ENCODE results near the gene EHD1. TPM values are rescaled to one million over a fixed set of nuclear protein-coding genes. Genes with fewer than 3 reads are reported as not detected.

Gene EHD1
- total and polyA plus RNA-seq, 2 of the 8 experiments (the other 6 are each of a cell fraction or from before 2014, with no cell fraction given), result 31.5 to 42.9 TPM

- POLR2A ChIA-PET (ENCODE audit: partially characterized antibody), result interaction anchor here (0.7 to 25.7 kb wide), 6 partner anchors 9 to 260 kb away, joined by 3 to 408 read pairs (median 3); partner anchors contain the start of gene EHD1
- CTCF ChIA-PET (ENCODE audit: partially characterized antibody), result interaction anchor here (0.6 to 32.3 kb wide), 11 partner anchors 8 to 925 kb away, joined by 3 to 1058 read pairs (median 4); partner anchors contain the start of gene EHD1
- H3K4me2 ChIP-seq (ENCODE audit: insufficient read depth in 1 of 2, low read depth in 2 of 2, low read length in 2 of 2), result no peak overlapping the region
Observed at GRCh38 chr11:64861227-64861975, 17.0 kb downstream of the EHD1 start.

More at GRCh38 chr11:64861227-64861975, 17.0 kb downstream of the EHD1 start:
- H4K20me1 ChIP-seq (replicated peaks in 1 of 2; ENCODE audit: control insufficient read depth in 1 of 2, insufficient read depth in 2 of 2, low read length in 2 of 2), result peaks cover 0 to 4% of the 10 kb centered on the region in 2 experiments
- H2BK12ac ChIP-seq (ENCODE audit: low read depth, low read length), result no peak overlapping the region
- no peak overlapping the region for H2BK20ac ChIP-seq (ENCODE audit: low read length)
- no peak overlapping the region for H2BK5ac ChIP-seq (ENCODE audit: low read depth, low read length)
- H2AK5ac ChIP-seq (ENCODE audit: low read depth, low read length), result no peak overlapping the region
- peaks cover 10% of the 10 kb centered on the region for H3K79me1 ChIP-seq (ENCODE audit: low read depth, low read length)
- no peak overlapping the region for H3K4me3 ChIP-seq (ENCODE audit: extremely low read depth in 1 of 4, insufficient read depth in 2 of 4, low read depth in 3 of 4, low read length in 4 of 4)
- no peaks in the 10 kb centered on the region for H3K27me3 ChIP-seq (replicated peaks in 1 of 4; ENCODE audit: control insufficient read depth in 3 of 4, extremely low read depth in 1 of 4, insufficient read depth in 3 of 4, low read length in 3 of 4)
- no peak overlapping the region for H4K91ac ChIP-seq (replicated peaks; ENCODE audit: insufficient read length, low read length)
- WGBS, 2 experiments (ENCODE audit: extremely low coverage in 1 of 2, insufficient coverage in 1 of 2, insufficient read length in 1 of 2, insufficient replicate concordance in 2 of 2, low coverage in 1 of 2, low lambda C conversion rate in 2 of 2, missing lambda C conversion rate in 1 of 2), result 79% methylated on average over 6 of the region's 6 CpGs; no CpG with 5 or more reads in 1 of the 2 experiments
- no peaks in the 10 kb centered on the region for H3K9me3 ChIP-seq (ENCODE audit: insufficient read depth in 2 of 2, low read depth in 1 of 2, low read length in 1 of 2)
- no peak overlapping the region for H4K5ac ChIP-seq (ENCODE audit: insufficient read length, low read depth, low read length)
- DNase-seq (ENCODE audit: low read depth in 1 of 2, low spot score in 2 of 2) (no peak), FAIRE-seq (no peak)
- no peak overlapping the region for H3K56ac ChIP-seq (replicated peaks; ENCODE audit: insufficient read length, low read depth, low read length)
- peaks cover 0 to 9% of the 10 kb centered on the region in 2 experiments; a peak in 1 of 4 replicates for H3K79me2 ChIP-seq (ENCODE audit: control insufficient read depth in 1 of 2, insufficient read depth in 2 of 2, low read length in 2 of 2)
- H2BK120ac ChIP-seq (replicated peaks; ENCODE audit: low read depth, low read length), result no peak overlapping the region
- H2AFZ ChIP-seq (ENCODE audit: low read length), result no peak overlapping the region
- H3K4ac ChIP-seq (replicated peaks; ENCODE audit: insufficient read length, low read depth, low read length), result no peak overlapping the region
- no peak overlapping the region for H2BK15ac ChIP-seq (ENCODE audit: low read length)
- H3K18ac ChIP-seq (ENCODE audit: extremely low read depth, low read length), result no peak overlapping the region
- peaks cover 0 to 20% (median 15%) of the 10 kb centered on the region in 4 experiments; a peak in 6 of 7 replicates for H3K4me1 ChIP-seq (replicated peaks in 1 of 4; ENCODE audit: control insufficient read depth in 3 of 4, insufficient read depth in 4 of 4, low read length in 3 of 4)
- no peak overlapping the region for H3K9ac ChIP-seq (replicated peaks in 1 of 4; ENCODE audit: extremely low read depth in 1 of 4, low read depth in 3 of 4, low read length in 3 of 4)
- no peaks in the 10 kb centered on the region; a peak in 2 of 8 replicates for H3K36me3 ChIP-seq (ENCODE audit: control insufficient read depth in 2 of 4, insufficient read depth in 4 of 4, low read length in 3 of 4)
- TF ChIP-seq NRF1 (IDR thresholded peaks at IDR 0.05; ENCODE audit: low read depth, low read length) (no peak), RAD21 (IDR thresholded peaks at IDR 0.05 in 1 of 2, conservative IDR thresholded peaks at IDR 0.05 in 1 of 2; ENCODE audit: low read depth in 2 of 2, low read length in 2 of 2) (peak; percentile 6 to 25; a peak in 1 of 4 replicates), CTCF (IDR thresholded peaks at IDR 0.05; ENCODE audit: control extremely low read depth in 1 of 3, insufficient read depth in 1 of 3, low read depth in 1 of 3, low read length in 3 of 3) (peak; percentile 13 to 49 (median 31); a peak in 3 of 4 replicates), BACH1 (IDR thresholded peaks at IDR 0.05; ENCODE audit: low read length) (no peak), ZNF274 (IDR thresholded peaks at IDR 0.05; ENCODE audit: borderline replicate concordance, extremely low read depth, low read length) (no peak)
- no peak overlapping the region for H3K23ac ChIP-seq (ENCODE audit: insufficient read length)
- H3K14ac ChIP-seq (ENCODE audit: insufficient read length), result no peak overlapping the region
- H3K27ac ChIP-seq (ENCODE audit: low read depth, low read length), result no peak overlapping the region
- H4K8ac ChIP-seq (ENCODE audit: extremely low read depth, insufficient read depth, low read length), result no peak overlapping the region
- no peaks in the 10 kb centered on the region for H3K23me2 ChIP-seq (ENCODE audit: low read depth, low read length)
